ENCODE results near the gene TRMT44.

The TRMT44 gene

GRCh38 chr4:8524595-8525382 lies 84.2 kb downstream of the TRMT44 start (continued):
- no peak for TF ChIP-seq PATZ1 (CRISPR knock-in tag; IDR thresholded peaks at IDR 0.05; ENCODE audit: borderline replicate concordance)

GRCh38 chr4:8525383-8526120 lies 85.0 kb downstream of the TRMT44 start:
- no peak for ATAC-seq
- TF ChIP-seq ISL1 (CRISPR knock-in tag; IDR thresholded peaks at IDR 0.05) (peak; percentile 10; the same call in 1 of the 2 replicates), ZNF70 (CRISPR knock-in tag; IDR thresholded peaks at IDR 0.05) (no peak)
